Effector memory CD8-positive, alpha-beta T cell (primary cell): ENCODE data around the gene TMEM200A.
A peak's percentile ranks its signal among the peaks of the same experiment; 100 is the strongest.

ENCODE experiments used
- ATAC-seq: fragments of 150-1000 bp; cut with Tn5 transposase; replicated peaks from 2 replicates; pipeline ENCODE4 v1.10.0; 2021; ENCODE audit warnings: mild to moderate bottlenecking, moderate library complexity
- DNase-seq, 3 experiments: peaks; one replicate each; pipeline ENCODE4 v3.0.0; 2021
- H3K27ac Mint-ChIP-seq, 2 donors: one replicate each; pipeline ENCODE4 v1.8.0; 2022; ENCODE audit warnings: mild to moderate bottlenecking in 2 of 2, mixed read lengths in 2 of 2, moderate library complexity in 2 of 2
- H3K27me3 Mint-ChIP-seq, 2 donors: one replicate each; pipeline ENCODE4 v1.8.0; 2022; ENCODE audit warnings: mixed read lengths in 2 of 2
- H3K36me3 Mint-ChIP-seq: one replicate; pipeline ENCODE4 v1.8.0; 2022; ENCODE audit warnings: mild to moderate bottlenecking, moderate library complexity, mixed read lengths; ENCODE audit not compliant: insufficient read depth
- H3K4me1 Mint-ChIP-seq, 2 donors: one replicate each; pipeline ENCODE4 v1.8.0; 2022; ENCODE audit warnings: low read depth in 2 of 2, mixed read lengths in 2 of 2
- H3K4me3 Mint-ChIP-seq, 2 donors: one replicate each; pipeline ENCODE4 v1.8.0; 2022; ENCODE audit warnings: mild to moderate bottlenecking in 2 of 2, mixed read lengths in 2 of 2, moderate library complexity in 2 of 2
- H3K9me3 Mint-ChIP-seq, 2 donors: one replicate each; pipeline ENCODE4 v1.8.0; 2022; ENCODE audit warnings: mixed read lengths in 2 of 2

The TMEM200A gene

GRCh38 chr6:130417951-130418350 is 52.1 kb downstream of the TMEM200A start:
- H3K9me3 Mint-ChIP-seq, result no peaks in the 10 kb centered on the region
- peaks cover 0 to 3% of the 10 kb centered on the region in 2 donors for H3K4me1 Mint-ChIP-seq
- H3K27me3 Mint-ChIP-seq, result peaks cover 8% of the 10 kb centered on the region in 2 donors
- no peak overlapping the region for H3K4me3 Mint-ChIP-seq
- no peak for ATAC-seq
- no peak for DNase-seq
- H3K27ac Mint-ChIP-seq, result no peak overlapping the region
- no peaks in the 10 kb centered on the region for H3K36me3 Mint-ChIP-seq

- no peaks in the 10 kb centered on the region for H3K36me3 Mint-ChIP-seq
- H3K9me3 Mint-ChIP-seq, result no peaks in the 10 kb centered on the region
- no peaks in the 10 kb centered on the region for H3K27me3 Mint-ChIP-seq
- no peak overlapping the region for H3K27ac Mint-ChIP-seq
- H3K4me3 Mint-ChIP-seq, result no peak overlapping the region
- ATAC-seq (no peak), DNase-seq (no peak)
- peaks cover 0 to 3% of the 10 kb centered on the region in 2 donors for H3K4me1 Mint-ChIP-seq
Observed at GRCh38 chr6:130420911-130421310, 55.1 kb downstream of the TMEM200A start.

- DNase-seq (no peak), ATAC-seq (no peak)
- no peaks in the 10 kb centered on the region for H3K27me3 Mint-ChIP-seq
- no peaks in the 10 kb centered on the region for H3K9me3 Mint-ChIP-seq
- no peak overlapping the region for H3K4me3 Mint-ChIP-seq
- no peak overlapping the region for H3K27ac Mint-ChIP-seq
- no peaks in the 10 kb centered on the region for H3K36me3 Mint-ChIP-seq
- peaks cover 0 to 3% of the 10 kb centered on the region in 2 donors for H3K4me1 Mint-ChIP-seq
Observed at GRCh38 chr6:130421585-130421984, 55.8 kb downstream of the TMEM200A start.

GRCh38 chr6:130423044-130423443 is 57.2 kb downstream of the TMEM200A start:
- Mint-ChIP-seq H3K36me3 (no peaks in the 10 kb centered on the region), H3K27ac (no peak overlapping the region), H3K27me3 (no peaks in the 10 kb centered on the region), H3K4me3 (no peak overlapping the region), H3K4me1 (no peaks in the 10 kb centered on the region), H3K9me3 (no peaks in the 10 kb centered on the region)
- ATAC-seq, result no peak
- DNase-seq, result no peak

- no peak overlapping the region for H3K27ac Mint-ChIP-seq
- no peaks in the 10 kb centered on the region for H3K27me3 Mint-ChIP-seq
- DNase-seq, result no peak
- H3K4me3 Mint-ChIP-seq, result no peak overlapping the region
- no peaks in the 10 kb centered on the region for H3K36me3 Mint-ChIP-seq
- H3K9me3 Mint-ChIP-seq, result no peaks in the 10 kb centered on the region
- ATAC-seq, result no peak
- H3K4me1 Mint-ChIP-seq, result no peaks in the 10 kb centered on the region
Observed at GRCh38 chr6:130424710-130425109, 58.9 kb downstream of the TMEM200A start.

GRCh38 chr6:130425537-130425936 is 59.7 kb downstream of the TMEM200A start:
- ATAC-seq (no peak), DNase-seq (no peak)
- no peak overlapping the region for H3K27ac Mint-ChIP-seq
- no peaks in the 10 kb centered on the region for H3K36me3 Mint-ChIP-seq
- H3K9me3 Mint-ChIP-seq, result no peaks in the 10 kb centered on the region
- H3K4me1 Mint-ChIP-seq, result no peaks in the 10 kb centered on the region
- H3K4me3 Mint-ChIP-seq, result no peak overlapping the region
- H3K27me3 Mint-ChIP-seq, result no peaks in the 10 kb centered on the region

GRCh38 chr6:130426066-130426721 is 60.4 kb downstream of the TMEM200A start:
- H3K27me3 Mint-ChIP-seq, result no peaks in the 10 kb centered on the region
- H3K9me3 Mint-ChIP-seq, result no peaks in the 10 kb centered on the region
- no peak for DNase-seq
- ATAC-seq, result no peak
- no peaks in the 10 kb centered on the region for H3K36me3 Mint-ChIP-seq
- no peaks in the 10 kb centered on the region for H3K4me1 Mint-ChIP-seq
- no peak overlapping the region for H3K27ac Mint-ChIP-seq
- H3K4me3 Mint-ChIP-seq, result no peak overlapping the region

GRCh38 chr6:130431346-130431852 is 65.6 kb downstream of the TMEM200A start:
- ATAC-seq, result no peak

GRCh38 chr6:130432838-130433237 is 67.0 kb downstream of the TMEM200A start:
- no peak for DNase-seq

More at GRCh38 chr6:130431346-130431852, 65.6 kb downstream of the TMEM200A start:
- no peaks in the 10 kb centered on the region for H3K27me3 Mint-ChIP-seq
- no peak for DNase-seq
- no peaks in the 10 kb centered on the region for H3K9me3 Mint-ChIP-seq
- H3K27ac Mint-ChIP-seq, result no peak overlapping the region
- H3K4me1 Mint-ChIP-seq, result no peaks in the 10 kb centered on the region
- no peak overlapping the region for H3K4me3 Mint-ChIP-seq
- H3K36me3 Mint-ChIP-seq, result no peaks in the 10 kb centered on the region

GRCh38 chr6:130434174-130434873 is 68.5 kb downstream of the TMEM200A start:
- Mint-ChIP-seq H3K4me1 (no peaks in the 10 kb centered on the region), H3K4me3 (no peak overlapping the region), H3K27me3 (no peaks in the 10 kb centered on the region), H3K9me3 (no peaks in the 10 kb centered on the region), H3K27ac (no peak overlapping the region), H3K36me3 (no peaks in the 10 kb centered on the region)
- no peak for DNase-seq
- no peak for ATAC-seq

More at GRCh38 chr6:130432838-130433237, 67.0 kb downstream of the TMEM200A start:
- Mint-ChIP-seq H3K27me3 (no peaks in the 10 kb centered on the region), H3K4me3 (no peak overlapping the region), H3K4me1 (no peaks in the 10 kb centered on the region), H3K27ac (no peak overlapping the region), H3K9me3 (no peaks in the 10 kb centered on the region), H3K36me3 (no peaks in the 10 kb centered on the region)
- ATAC-seq, result no peak

- Mint-ChIP-seq H3K27ac (no peak overlapping the region), H3K27me3 (no peaks in the 10 kb centered on the region), H3K4me3 (no peak overlapping the region), H3K36me3 (no peaks in the 10 kb centered on the region), H3K9me3 (no peaks in the 10 kb centered on the region), H3K4me1 (no peaks in the 10 kb centered on the region)
- ATAC-seq (no peak), DNase-seq (no peak)
Observed at GRCh38 chr6:130435181-130435580, 69.4 kb downstream of the TMEM200A start.

- ATAC-seq (no peak), DNase-seq (no peak)
- H3K27me3 Mint-ChIP-seq, result no peaks in the 10 kb centered on the region
- H3K27ac Mint-ChIP-seq, result no peak overlapping the region
- H3K36me3 Mint-ChIP-seq, result no peaks in the 10 kb centered on the region
- H3K9me3 Mint-ChIP-seq, result no peaks in the 10 kb centered on the region
- no peaks in the 10 kb centered on the region for H3K4me1 Mint-ChIP-seq
- no peak overlapping the region for H3K4me3 Mint-ChIP-seq
Observed at GRCh38 chr6:130437961-130438360, 72.1 kb downstream of the TMEM200A start.

- H3K4me3 Mint-ChIP-seq, result no peak overlapping the region
- ATAC-seq (no peak), DNase-seq (no peak)
- no peaks in the 10 kb centered on the region for H3K27me3 Mint-ChIP-seq
- H3K36me3 Mint-ChIP-seq, result no peaks in the 10 kb centered on the region
- H3K9me3 Mint-ChIP-seq, result no peaks in the 10 kb centered on the region
- H3K27ac Mint-ChIP-seq, result peak overlapping the region in 1 of 2 donors; percentile 36
- H3K4me1 Mint-ChIP-seq, result no peaks in the 10 kb centered on the region
Observed at GRCh38 chr6:130447374-130447773, 81.6 kb downstream of the TMEM200A start.

- DNase-seq (no peak), ATAC-seq (no peak)
- H3K4me3 Mint-ChIP-seq, result no peak overlapping the region
- H3K36me3 Mint-ChIP-seq, result no peaks in the 10 kb centered on the region
- peak overlapping the region; percentile 45 to 82 for H3K27ac Mint-ChIP-seq
- no peaks in the 10 kb centered on the region for H3K9me3 Mint-ChIP-seq
- peaks cover 0 to 5% of the 10 kb centered on the region in 2 donors for H3K4me1 Mint-ChIP-seq
- no peaks in the 10 kb centered on the region for H3K27me3 Mint-ChIP-seq
Observed at GRCh38 chr6:130452336-130452735, 86.5 kb downstream of the TMEM200A start.
